ENCODE data around the gene KHSRP.
A peak's percentile ranks its signal among the peaks of the same experiment; 100 is the strongest.
"Not testable (repeated sequence)": the region's sequence is repeated elsewhere in the genome, so short reads cannot be mapped to it uniquely, and the experiment has no call there.

The KHSRP gene

GRCh38 chr19:6452223-6452614 lies 27.6 kb upstream of the KHSRP start:
- no peak for DNase-seq (ENCODE audit: low read depth in 2 of 2)

DNA sequence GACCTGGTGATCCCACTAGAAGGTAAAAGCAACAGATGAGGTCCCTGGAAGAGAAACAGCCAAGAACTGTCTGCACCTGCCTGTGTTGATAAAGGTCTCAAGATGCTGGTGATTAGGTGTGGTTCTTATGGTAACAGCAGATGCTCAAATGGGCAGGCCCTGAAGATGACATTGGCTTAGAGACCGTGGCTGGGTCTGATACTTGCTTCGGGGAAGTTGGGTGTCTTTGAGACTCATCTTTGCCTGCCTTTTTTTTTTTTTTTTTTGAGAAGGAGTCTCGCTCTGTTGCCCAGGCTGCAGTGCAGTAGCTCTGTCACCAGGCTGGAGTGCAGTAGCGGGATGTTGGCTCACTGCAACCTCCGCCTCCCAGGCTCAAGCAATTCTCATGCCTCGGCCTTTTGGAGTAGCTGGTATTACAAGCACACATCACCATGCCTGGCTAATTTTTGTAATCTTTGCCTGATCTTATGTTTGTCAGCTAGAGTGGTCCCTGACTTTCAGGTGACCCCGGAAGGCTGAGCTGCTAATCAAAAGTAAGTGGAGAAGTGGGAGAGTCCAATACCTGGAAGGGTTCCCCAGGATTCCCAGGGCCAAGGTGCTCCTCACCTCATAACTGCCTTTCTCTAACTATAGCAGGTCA lies 27.1 kb upstream of the KHSRP start:
- no peak for DNase-seq (ENCODE audit: low read depth in 2 of 2)

DNA sequence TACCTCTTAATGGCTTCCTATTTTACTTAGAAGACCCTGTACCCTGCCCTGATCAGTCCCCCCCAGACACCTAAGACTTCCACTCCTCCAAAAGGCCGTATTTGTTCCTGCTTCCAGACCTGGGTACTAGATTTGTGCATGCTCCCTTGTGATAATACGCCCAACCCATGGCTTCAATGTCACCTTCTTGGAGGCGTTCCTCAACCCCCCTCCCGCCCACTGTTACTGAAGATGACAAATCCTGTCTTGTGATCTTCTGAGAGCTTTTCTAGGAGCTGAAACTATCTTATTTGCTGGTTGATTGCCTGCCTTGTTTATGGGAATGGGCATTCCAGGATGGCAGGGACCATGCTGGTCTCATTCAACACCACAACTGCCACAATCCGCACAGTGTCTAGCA lies 25.6 kb upstream of the KHSRP start:
- no peak for DNase-seq (ENCODE audit: low read depth in 2 of 2)

- DNase-seq (ENCODE audit: low read depth in 2 of 2): no peak
Measured at GRCh38 chr19:6448045-6448444, 23.4 kb upstream of the KHSRP start.

DNA sequence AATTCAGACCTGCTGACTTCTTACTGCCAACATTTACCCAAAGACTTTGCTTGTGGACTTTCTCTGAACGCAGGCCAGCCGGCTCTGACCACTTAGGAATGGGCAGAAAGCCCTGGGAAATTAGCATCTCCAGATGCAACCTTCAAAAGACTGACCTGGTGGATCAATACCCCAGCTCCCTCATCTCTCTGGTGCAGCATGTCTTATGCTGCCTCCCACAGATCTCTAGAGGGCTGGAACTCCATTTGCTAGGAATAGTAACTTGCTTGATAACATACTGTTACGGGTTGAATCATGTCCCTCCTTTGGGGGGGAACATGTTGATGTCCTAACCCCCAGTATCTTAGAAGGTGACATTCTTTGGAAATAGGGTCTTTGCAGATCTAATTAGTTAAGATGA lies 21.8 kb upstream of the KHSRP start:
- no peak for DNase-seq (ENCODE audit: low read depth in 2 of 2)

DNA sequence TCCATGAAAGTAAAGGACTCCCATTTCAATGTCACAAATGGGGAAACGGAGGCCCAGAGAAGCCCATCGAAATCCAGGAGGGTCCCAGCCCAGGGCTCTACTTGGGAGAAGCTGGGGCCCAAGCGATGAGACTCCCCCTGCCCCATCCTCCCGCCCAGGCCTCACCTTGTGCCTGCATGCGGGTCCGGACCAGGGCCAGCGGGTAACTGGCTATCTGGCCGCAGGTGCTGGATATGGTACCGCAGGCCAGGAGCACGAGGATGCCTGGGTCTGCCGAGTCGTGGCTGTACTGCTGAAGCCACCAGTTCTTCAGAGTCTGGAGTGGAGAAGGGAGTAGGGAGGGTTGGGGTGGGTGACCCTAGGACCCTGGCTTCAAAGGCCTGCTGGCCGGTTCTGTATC lies 19.4 kb upstream of the KHSRP start:
- no peak for DNase-seq (ENCODE audit: low read depth in 2 of 2)

- DNase-seq (ENCODE audit: low read depth in 2 of 2): no peak
Measured at GRCh38 chr19:6442087-6442688, 17.6 kb upstream of the KHSRP start.

- no peak for DNase-seq (ENCODE audit: low read depth in 2 of 2)
Measured at GRCh38 chr19:6440905-6441304, 16.3 kb upstream of the KHSRP start.

GRCh38 chr19:6439743-6440142 lies 15.1 kb upstream of the KHSRP start:
- DNase-seq (ENCODE audit: low read depth in 2 of 2): no peak

GRCh38 chr19:6433663-6434062 lies 9.1 kb upstream of the KHSRP start, which contains the start of gene SLC25A41:
Gene SLC25A41, minus strand, starts transcription at chr19:6433763. Its CDS starts 70 bp downstream, at chr19:6433693.
- DNase-seq (ENCODE audit: low read depth in 2 of 2): no peak

GRCh38 chr19:6433165-6433564 lies 8.6 kb upstream of the KHSRP start:
- DNase-seq (ENCODE audit: low read depth in 2 of 2): no peak

GRCh38 chr19:6431891-6432290 lies 7.3 kb upstream of the KHSRP start:
- no peak for DNase-seq (ENCODE audit: low read depth in 2 of 2)

DNA sequence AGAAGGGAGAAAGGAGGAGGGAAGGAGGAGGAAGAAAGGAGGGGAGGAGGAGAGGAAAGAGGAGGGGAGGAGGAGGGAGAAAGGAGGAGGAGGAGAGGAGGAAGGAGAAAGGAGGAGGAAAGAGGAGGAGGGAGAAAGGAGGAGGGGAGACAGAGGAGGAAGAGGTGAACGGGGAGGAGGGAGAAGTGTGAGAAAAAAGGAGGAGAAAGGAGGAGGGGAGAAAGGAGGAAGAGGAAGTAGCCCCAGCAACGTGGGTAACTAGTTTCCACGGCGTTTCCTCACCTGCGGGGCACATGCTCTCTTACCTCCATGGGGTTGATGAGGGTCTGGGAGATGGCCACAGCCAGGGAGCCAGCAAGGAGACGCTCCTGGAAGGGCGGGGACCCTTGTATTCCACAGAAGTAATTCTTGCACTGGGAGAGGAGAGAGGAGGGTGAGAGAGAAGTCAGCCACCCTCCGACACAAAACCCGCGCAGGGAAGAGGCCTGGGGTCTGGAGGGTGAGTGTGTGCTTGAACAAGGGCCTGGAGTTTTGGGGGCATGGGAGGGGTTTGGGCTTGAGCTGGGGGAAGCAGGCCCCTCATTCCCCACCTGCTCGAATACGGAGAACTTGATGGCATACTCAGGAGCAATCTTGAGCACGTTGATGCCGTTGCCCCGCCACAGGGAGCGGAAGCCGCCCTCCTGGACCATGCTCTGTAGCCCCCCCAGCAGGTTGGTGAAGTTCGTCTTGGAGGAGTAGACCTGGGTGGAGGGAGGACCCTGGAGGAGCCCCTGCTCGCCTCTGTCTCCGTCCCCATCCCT lies 5.0 kb upstream of the KHSRP start:
- DNase-seq (ENCODE audit: low read depth in 2 of 2): no peak

DNA sequence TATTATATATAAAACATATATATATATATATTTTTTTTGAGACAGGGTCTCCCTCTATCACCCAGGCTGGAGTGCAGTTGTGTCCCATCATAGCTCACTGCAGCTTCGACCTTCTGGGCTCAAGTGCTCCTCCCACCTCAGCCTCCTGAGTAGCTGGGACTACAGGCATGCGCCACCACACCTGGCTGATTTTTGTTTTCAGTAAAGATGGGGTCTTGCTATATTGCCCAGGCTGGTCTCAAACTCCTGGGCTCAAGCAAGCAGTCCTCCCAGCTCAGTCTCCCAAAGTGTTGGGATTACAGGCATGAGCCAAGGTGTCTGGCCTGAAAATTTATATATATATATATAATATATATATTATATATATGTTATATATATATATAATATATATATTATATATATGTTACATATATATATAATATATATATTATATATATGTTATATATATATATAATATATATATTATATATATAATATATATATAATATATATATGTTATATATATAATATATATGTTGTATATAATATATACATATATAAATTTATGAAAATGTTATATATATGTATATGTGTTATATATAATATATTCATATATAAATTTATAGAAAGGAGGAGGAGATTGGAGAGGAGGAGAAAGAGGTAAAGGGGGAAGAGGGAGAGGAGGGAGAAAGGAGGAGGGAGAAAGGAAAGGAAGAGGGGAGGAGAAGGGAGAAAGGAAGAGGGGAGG lies 4.2 kb upstream of the KHSRP start:
- not testable (repeated sequence) for DNase-seq (ENCODE audit: low read depth in 2 of 2)

GRCh38 chr19:6427131-6427530 lies 2.5 kb upstream of the KHSRP start:
- DNase-seq (ENCODE audit: low read depth in 2 of 2): no peak

GRCh38 chr19:6425732-6426620 lies 1.4 kb upstream of the KHSRP start:
- no peak for DNase-seq (ENCODE audit: low read depth in 2 of 2)

DNA sequence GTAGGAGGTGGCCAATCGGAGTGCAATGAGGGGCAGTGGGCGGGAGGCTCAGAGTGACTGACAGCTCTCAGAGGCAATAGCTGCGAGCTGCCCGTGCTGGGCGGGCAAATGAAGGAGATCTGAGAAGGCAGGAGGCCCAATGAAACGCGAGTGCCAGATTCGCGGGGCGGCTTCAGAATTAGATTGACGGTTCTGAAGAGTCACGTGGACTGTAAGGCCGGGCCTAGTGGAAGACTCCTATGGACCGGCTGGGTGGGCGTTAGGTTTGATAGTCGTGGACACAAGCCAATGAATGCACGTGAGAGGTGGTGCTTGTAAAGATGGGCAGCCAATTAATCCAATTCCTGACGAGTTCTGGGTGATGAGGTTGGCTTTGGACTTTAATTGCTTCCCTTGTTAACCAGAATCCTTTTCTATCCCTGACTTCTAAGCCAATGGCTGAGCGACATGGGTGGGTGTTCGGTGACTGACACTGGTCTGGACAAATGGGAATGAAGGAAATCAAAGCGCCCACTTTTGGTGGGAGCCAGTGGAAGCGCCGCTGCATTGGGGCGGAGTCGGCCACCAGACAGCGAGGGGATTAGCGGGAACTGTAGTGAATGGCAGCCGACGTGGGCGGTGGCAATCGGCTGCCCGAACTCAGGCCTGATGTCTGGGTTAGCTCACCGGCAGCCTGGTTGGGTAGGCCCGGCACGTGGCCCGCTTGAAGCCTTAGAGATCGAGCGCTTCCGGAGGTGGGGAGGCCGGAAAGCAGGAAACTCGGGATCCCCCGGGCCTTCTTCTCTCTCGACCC lies 524 bp upstream of the KHSRP start:
- DNase-seq (ENCODE audit: low read depth in 2 of 2): peak; percentile 98 to 100

DNA sequence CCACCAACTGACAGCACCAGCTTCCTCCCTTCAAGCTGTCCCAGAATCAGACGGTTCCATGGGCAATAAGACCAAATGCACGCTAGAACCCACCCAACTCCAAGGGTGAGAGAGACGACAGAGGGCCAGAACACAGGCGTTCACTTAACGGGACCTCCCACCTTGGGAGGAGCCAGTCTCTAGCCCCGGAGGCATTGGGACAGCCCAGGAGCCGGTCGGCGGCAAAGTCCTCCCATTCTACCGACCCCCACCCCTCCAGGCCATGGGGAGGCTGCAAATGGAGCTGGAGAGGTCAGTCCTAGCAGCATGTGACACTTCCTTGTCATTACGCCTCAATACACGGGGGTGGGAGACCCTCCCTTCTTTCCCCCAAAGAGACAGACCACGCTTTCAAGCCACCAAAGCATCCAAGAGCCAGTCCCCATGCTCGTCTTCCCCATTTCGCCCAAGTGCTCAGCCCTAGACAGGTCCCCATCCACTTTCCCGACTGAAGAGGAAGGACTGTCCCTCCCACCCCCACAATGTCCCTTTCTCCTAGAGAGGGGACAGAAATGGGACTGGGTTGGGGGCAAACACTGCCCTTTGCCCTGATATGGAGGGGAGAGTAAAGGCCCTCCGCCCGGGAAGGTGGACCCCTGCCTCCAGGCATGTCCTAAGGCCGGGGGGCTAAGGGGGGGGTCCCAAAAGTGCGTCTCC lies 964 bp downstream of the KHSRP start:
- peak in 1 of 2 donors; percentile 32 for DNase-seq (ENCODE audit: low read depth in 2 of 2)

- DNase-seq (ENCODE audit: low read depth in 2 of 2): no peak
Measured at GRCh38 chr19:6421075-6422014, 3.3 kb downstream of the KHSRP start.
